HG02973 (cell line): ENCODE results near the gene LZTFL1.

Source experiments
- ATAC-seq: cut with Tn5 transposase; IDR thresholded peaks from one replicate; pipeline ENCODE4 v1.9.1; 2021; ENCODE audit warnings: moderate library complexity; ENCODE audit not compliant: unreplicated experiment

LZTFL1 gene

DNA sequence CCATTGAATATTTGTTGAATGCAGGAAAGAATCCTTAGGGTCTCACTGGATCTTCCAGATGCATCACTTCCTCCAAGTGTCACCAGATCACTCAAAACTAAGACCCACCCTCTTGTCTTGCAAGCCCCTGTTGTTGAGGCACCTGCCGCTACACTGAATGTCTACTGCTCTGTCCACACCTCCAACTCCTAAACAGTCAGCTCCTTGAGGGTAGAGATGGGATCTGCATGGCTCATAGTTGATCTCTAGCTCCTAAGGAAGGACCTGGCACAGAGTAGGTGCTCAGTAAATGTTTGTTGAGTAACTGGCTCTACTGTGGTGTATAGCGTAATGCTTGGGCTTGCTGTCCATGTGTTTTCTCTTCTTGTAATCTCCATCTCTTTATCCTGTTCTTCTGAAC lies 54.4 kb downstream of the LZTFL1 start:
- ATAC-seq, result no peak

DNA sequence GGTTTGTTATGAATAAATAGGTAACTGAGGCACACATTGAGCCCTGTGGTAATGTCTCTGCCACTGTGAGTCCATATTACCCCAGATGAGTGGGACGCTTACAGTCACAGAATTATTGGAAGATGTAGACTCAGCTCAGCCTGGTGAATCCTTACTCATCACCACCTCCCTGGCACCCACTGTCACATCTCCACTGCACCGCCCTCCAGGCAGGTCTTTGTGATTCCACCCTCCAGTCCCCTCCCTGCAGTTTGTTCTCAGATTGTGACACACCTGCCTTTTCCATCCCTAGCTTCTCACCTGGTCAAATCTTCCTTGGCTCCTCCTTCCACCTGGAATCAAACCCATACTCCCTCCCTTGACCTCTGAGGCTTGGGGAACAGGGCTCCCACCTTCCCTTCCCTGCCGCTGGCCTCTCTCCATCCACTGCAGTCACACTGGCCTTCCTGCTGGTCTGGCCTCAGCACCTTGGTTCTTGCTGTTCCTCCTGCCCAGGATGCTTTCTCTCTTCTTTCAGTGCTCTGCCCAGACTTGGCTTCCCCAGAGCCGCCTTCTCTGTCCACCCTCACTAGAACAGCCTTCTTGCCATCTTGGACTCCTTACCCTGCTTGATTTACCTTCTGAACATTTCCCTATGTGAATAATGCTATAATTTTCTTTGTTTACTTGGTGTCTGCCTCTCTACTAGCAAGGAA lies 55.0 kb downstream of the LZTFL1 start:
- no peak for ATAC-seq

- ATAC-seq, result no peak
Observed at GRCh38 chr3:45785605-45786150, 56.2 kb downstream of the LZTFL1 start.

GRCh38 chr3:45783667-45784066 lies 58.3 kb downstream of the LZTFL1 start:
- ATAC-seq, result no peak

DNA sequence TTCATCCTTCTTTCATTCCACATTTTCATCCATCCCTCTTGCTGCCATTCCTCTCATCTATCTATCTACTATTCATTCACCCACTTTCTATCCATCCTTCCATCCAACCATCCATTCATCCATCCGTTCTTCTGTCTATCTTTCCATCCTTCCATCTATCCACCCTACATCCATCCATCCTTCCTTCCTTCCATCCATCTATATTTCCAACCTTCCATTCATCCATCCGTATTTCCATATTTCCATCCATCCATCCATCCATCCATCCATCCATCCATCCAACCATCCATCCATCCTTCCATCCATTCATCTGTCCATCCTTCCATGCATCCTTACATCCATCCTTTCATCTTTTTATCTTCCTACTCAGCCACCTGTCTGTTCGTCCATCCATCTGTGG lies 59.5 kb downstream of the LZTFL1 start:
- ATAC-seq, result no peak

DNA sequence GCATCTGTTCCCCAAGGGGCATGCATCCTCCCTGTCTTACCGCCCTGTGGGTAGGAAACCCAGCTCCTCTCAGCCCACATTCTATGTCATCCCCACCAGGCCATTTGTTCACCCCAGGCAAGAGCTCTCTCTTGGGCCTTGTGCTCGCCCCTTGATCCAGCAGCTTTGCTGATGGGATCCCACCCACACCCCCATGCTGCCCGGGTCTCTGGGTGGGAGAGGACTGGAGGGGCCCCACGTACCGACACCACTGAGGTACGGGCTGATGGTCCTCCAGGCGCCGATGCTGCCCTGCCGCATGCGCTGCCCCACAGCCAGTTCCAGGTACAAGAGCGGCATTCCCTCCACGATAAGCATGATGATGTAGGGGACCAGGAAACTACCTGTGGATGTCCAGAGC lies 60.1 kb downstream of the LZTFL1 start:
- no peak for ATAC-seq

DNA sequence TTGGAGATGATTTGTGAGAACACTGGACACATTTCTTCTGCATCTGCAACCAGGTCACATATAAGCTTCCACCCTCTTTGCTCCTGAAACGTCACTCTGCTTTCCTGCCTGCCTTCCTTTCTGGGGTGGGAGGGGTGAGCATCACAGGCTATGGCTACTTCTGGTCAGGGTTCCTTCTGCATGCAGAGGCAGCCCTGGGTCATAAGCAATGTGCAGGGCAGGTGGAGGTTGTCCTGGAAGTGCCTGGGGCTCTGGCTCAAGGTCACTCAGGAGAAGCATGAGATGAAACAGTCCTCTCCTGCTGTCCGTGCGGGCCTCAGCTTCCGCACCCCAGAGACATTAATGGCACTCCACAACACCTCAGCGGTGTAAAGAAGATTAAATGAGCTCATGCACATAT lies 60.6 kb downstream of the LZTFL1 start:
- no peak for ATAC-seq

- no peak for ATAC-seq
Observed at GRCh38 chr3:45779746-45780735, 61.9 kb downstream of the LZTFL1 start.

- no peak for ATAC-seq
Observed at GRCh38 chr3:45778761-45779201, 63.1 kb downstream of the LZTFL1 start.

GRCh38 chr3:45777746-45778386 lies 64.1 kb downstream of the LZTFL1 start:
- ATAC-seq, result no peak

DNA sequence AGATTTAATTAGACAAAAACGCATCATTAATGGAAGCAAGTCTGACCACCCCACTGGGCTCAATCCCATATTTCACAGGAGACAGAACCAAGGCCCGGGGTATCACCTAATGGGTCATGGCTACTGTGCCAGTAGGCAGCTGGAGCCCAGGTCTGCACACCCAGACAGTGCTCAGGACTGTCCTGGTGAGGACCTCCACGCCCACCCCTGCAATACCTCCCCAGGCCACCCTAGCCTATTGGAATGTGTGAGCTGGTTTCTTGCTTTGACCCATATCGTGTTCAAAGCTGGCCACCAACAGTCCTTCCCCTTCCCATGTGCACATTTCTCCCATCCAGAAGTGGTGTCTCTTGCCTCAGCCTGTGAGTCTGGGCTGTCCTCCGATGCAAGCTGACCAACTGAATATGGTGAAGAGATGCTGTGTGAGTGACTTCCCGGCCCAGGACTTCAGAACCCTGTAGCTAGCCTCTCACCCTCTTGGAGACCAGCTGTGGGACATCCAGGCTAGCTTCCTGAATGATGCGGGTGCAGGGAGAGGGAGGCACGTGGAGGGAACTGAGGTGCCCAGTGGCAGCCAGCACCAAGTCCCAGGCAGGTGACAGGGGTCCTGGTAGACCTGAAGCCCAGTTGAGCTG lies 64.7 kb downstream of the LZTFL1 start:
- no peak for ATAC-seq

DNA sequence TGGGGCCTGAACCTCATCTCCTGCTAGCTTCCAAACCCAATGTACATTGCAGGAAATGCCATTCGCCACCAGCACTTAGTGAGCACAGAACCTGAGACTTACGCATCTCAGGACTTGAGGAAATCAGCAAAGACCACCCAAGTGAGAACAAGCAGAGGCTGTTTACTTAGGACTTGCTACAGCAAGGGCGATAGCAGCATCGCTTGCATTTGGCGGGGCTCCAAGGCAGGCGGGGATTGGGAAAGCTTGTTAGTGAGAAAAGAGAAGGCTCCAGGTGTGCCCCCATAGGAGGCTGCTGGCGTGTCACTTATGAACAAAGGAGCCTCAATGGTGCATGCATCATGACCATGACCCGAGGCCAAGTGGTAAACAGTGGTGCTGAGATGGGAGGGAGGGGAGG lies 65.3 kb downstream of the LZTFL1 start:
- no peak for ATAC-seq

DNA sequence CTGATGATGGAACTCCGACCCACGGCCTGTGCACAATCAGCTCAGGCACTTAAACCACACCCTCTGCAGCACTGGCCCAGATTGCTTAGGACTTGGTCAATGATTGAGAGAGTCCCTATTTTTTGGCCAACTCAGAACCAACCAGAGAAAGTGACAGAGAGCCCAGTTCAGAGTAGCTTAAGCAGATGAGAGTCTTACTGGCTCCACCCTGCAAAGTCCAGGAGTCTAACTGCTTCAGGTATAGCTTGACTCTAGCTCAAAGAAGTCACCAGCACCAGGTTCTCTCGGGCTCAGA lies 65.7 kb downstream of the LZTFL1 start:
- ATAC-seq, result no peak

DNA sequence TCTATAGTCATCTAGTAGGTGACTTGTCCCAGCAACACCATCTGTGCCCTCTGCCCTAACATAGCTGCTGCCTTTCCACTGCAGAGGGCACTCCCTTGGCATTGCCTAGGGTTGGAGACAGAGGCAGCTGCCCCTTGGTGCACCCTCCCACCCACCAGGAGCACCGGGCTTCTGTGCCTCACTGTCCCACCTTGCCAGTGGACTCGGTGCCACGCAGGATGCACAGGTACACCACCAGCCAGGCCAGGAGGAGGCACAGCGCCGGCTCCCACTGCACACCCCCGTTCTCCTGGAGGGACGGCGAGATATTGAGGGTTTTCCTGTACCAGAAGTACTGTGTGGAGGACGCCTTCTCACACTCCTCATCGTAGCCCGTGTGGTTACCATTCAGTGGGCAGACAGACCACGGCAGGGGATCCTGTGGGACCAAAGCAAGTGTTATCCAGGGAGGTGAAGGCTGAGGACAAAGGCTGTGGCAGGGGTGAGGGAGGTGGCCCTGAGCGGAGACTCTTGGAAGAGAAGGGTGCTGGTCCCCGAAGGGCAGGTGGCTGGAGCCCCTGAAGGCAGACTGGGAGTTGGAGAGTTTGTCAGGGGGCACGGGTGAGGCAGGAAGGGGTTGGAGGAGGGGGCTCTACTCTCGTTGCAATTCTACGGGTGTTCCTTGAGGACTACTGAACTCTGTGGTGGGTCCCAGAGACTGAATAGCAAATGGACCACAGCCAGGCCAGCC lies 66.2 kb downstream of the LZTFL1 start:
- ATAC-seq, result no peak

GRCh38 chr3:45774581-45775521 lies 67.1 kb downstream of the LZTFL1 start:
- ATAC-seq, result no peak

DNA sequence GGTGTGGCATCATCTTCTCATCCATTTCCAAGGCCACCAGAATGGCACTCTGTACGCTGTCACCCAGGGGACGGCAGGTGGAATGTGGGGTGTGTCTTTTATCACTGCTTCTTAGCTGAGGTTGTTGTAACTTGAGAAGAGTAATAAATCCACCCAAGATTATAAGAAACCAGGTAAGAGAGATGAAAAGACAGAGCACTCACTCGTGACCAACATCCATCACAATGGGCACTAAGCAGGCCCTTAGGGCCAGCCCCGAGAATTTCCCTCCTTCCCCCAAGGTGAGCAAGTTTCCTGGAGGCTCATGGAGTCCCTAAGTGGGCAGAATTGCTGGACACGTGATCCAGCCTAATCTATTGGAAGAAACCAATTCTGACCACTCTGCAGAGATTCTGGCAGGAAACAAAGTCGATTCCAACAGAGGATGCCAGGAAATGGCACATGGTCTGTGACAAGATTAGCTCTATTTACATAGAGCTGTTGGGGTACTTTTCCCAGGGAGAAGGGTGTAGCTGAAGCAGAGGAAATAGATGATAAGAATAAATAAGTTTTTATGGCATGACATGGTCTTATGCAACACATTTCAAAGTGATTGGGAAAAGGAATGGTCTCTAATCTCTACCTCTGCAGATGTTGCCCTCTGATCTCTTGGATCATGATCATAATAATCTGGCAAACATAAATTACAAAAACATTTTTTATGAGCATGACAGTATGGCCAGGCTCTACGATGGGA lies 68.0 kb downstream of the LZTFL1 start:
- ATAC-seq, result no peak
